Left ventricle myocardium inferior (tissue), 1 donor: ENCODE data around the gene CDT1. TPM values are rescaled to one million over a fixed set of nuclear protein-coding genes. Genes with fewer than 3 reads are reported as not detected.

ENCODE experiments used
- DNase-seq: peaks from one replicate; pipeline ENCODE4 v3.0.0-alpha.2; 2020
- H3K27ac ChIP-seq: fragments of 200-600 bp; replicated peaks from 2 replicates; pipeline ENCODE4 v1.8.0; 2021
- H3K27me3 ChIP-seq: fragments of 200-600 bp; 2 replicates; pipeline ENCODE4 v1.8.0; 2021; ENCODE audit warnings: low read depth
- H3K36me3 ChIP-seq: fragments of 200-600 bp; 2 replicates; pipeline ENCODE4 v1.8.0; 2021
- H3K4me1 ChIP-seq: fragments of 200-600 bp; 2 replicates; pipeline ENCODE4 v1.8.0; 2021
- H3K4me3 ChIP-seq: fragments of 200-600 bp; 2 replicates; pipeline ENCODE4 v1.8.0; 2021; ENCODE audit warnings: mild to moderate bottlenecking, moderate library complexity
- H3K9me3 ChIP-seq: fragments of 200-600 bp; replicated peaks from 2 replicates; pipeline ENCODE4 v1.8.0; 2021
- intact Hi-C: fragments of 100-400 bp; cut with micrococcal nuclease; formaldehyde crosslinking; loops from one replicate; pipeline ENCODE4 v1.11.0; 2022
- total RNA-seq: library from RNA; stranded (reverse); fragmentation: NEBNext Ultra II Directional; extraction: Animal tissue kit (Norgen Biotek cat#: 25700); gene quantifications from one replicate; pipeline ENCODE4 v1.2.1, GENCODE V29; 2021
- TF ChIP-seq, protein P1 (sequence below): fragments of 200-600 bp; IDR thresholded peaks from 2 replicates; pipeline ENCODE4 v1.8.0; 2021; ENCODE audit warnings: antibody characterized with exemption, mild to moderate bottlenecking, borderline replicate concordance
- donor health status: DM: no; HTN: yes; CAD: no; lungs with severe emphysema.

The CDT1 gene
- total RNA-seq, 1 donor from 2014 or later: 0.63 TPM

DNA sequence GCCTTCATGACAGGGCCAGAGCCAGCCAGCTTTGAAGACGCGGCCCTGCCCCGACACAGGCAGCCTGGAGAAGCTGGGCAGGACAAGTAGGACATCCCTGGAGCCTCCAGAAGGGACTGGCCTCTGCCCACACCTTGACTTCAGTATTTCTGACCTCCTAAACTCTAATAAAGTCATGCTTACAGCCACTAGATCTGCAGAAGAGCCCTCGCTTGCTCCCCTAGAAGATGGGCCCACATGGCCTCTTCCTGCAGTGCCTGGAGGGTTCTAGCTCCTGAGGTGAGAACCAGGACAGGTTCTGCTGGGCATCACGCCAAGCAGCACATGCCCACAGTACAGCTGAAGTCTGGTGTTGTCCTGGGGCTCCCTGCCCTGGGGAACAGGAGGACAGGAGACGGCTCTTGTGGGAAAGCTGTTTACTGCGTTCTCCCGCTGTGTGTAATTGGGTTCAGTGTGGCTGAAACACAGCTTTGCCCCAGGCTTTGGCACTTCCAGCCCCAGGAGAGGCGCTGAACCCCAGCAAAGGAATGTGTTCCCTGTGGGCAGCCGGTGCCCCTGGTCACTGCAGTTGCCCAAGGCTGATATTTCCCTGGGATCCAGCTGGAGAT lies 5.6 kb downstream of the CDT1 start:
- Histone ChIP-seq H3K36me3 (peaks cover 11% of the 10 kb centered on the region), H3K9me3 (no peaks in the 10 kb centered on the region), H3K27ac (no peak overlapping the region), H3K4me1 (peaks cover 50% of the 10 kb centered on the region), H3K4me3 (no peak overlapping the region), H3K27me3 (no peaks in the 10 kb centered on the region)
- DNase-seq: no peak
- intact Hi-C loops: no loop called here
- TF ChIP-seq, protein P1, sequence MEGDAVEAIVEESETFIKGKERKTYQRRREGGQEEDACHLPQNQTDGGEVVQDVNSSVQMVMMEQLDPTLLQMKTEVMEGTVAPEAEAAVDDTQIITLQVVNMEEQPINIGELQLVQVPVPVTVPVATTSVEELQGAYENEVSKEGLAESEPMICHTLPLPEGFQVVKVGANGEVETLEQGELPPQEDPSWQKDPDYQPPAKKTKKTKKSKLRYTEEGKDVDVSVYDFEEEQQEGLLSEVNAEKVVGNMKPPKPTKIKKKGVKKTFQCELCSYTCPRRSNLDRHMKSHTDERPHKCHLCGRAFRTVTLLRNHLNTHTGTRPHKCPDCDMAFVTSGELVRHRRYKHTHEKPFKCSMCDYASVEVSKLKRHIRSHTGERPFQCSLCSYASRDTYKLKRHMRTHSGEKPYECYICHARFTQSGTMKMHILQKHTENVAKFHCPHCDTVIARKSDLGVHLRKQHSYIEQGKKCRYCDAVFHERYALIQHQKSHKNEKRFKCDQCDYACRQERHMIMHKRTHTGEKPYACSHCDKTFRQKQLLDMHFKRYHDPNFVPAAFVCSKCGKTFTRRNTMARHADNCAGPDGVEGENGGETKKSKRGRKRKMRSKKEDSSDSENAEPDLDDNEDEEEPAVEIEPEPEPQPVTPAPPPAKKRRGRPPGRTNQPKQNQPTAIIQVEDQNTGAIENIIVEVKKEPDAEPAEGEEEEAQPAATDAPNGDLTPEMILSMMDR: no peak

DNA sequence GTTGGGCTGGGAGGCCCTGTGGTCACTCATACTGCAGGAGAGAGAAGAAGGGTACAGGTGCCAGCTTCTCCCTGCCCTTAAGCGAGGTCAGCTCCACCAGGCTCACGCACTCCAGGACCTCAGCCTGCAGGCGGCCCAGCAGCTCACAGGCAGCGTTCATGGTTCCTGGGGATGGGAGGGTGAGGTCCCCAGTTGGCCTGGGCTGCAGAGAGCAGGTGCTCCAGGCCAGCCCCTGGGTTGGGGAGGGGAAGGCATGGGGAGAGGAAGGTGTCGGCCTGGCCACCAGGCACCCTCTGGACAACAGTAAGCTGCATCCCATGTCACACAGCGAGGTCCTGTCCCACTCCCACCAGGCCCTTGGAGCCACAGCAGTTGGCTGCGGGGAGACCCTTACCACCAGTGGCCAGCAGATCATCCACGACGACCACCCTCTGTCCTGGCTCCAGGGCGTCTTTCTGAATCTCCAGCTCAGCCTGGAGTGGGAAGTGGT lies 6.1 kb downstream of the CDT1 start:
- Histone ChIP-seq H3K4me3 (no peak overlapping the region), H3K4me1 (peaks cover 45% of the 10 kb centered on the region), H3K27me3 (no peaks in the 10 kb centered on the region), H3K27ac (no peak overlapping the region), H3K36me3 (peaks cover 11% of the 10 kb centered on the region), H3K9me3 (no peaks in the 10 kb centered on the region)
- TF ChIP-seq, protein P1: no peak
- DNase-seq: no peak
- intact Hi-C loops: no loop called here

DNA sequence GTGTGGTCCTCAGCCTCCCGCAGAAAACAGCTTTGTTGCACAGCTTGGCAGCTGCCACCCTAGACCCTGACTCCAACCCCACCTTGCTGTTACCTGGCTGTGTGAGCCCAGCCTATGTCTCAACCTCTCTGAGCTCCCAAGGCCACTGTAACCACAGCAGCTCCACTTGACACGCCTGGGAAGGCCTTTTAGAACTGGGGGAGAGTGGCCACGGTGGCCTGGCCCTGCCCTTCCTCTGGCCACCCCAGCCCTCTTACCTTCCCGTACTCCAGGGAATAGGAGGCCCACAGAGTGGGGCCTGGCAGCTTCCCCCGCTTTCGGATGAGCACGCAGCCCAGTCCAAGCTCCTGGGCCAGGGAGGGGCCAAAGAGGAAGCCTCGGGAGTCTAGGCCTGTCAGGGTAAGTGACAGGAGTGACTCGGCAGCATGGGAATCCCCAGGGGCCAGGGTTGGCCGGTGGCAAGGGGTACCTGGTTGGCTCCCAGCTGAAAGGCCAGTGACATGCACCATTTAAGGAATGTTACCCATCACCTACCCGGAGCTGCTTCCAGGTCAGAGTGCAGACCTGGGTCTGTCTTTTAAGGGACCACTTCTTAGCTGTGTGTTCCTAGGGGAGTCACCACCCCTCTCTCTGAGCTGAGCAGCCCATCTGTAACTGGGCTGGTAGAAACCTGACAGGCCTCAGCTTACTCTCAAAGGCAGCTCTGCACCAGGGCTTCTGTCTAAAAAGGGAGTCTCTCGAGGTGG lies 6.8 kb downstream of the CDT1 start:
- Histone ChIP-seq H3K27ac (peak overlapping the region; percentile 97), H3K27me3 (no peaks in the 10 kb centered on the region), H3K36me3 (peaks cover 11% of the 10 kb centered on the region), H3K9me3 (no peaks in the 10 kb centered on the region), H3K4me3 (peak overlapping the region; percentile 90), H3K4me1 (peaks cover 43% of the 10 kb centered on the region)
- TF ChIP-seq, protein P1: no peak
- intact Hi-C loops: no loop called here
- DNase-seq: no peak

DNA sequence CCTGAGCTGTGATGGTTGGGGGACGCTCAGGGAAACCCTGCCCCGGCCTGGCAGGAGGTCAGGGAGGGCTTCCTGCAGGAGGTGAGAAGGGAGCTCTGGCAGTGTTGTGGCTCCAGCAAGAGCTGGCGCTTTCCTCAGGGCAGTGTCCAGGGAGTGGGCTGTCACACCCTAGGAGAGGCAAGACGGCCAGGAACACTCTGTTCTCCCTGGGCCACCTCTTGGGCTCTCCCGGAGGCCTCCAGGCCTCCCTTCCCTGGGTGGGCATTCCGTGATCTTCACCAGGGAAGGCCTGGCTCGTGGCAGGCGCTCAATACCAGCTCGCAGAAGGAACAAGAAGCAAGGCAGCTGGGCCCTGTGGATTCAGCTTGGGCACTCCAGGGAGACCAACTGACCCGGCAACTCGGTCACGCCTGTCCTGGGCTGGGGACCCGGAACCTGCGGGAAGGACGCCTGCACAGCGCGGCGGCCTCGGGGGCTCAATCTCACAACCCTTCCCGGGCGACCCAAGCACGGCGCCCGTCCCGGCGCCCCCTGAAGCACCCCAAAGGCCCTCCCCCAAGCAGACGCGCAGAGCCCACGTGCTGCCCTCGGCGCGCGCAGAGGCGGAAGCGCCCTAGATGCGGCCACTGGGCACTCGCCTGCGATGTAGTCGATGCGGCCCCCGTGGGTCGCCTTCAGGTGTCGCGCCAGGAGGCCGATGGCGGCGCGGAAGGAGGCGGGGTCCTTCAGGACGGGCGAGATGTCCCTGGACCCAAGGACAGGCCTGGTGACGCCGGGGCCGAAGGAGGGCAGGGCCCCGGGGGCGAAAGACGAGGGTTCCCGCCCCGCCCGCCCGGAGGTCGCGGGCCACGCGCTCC lies 7.6 kb downstream of the CDT1 start:
- intact Hi-C loops: no loop called here
- Histone ChIP-seq H3K4me3 (peak overlapping the region; percentile 90), H3K9me3 (no peaks in the 10 kb centered on the region), H3K36me3 (peaks cover 11% of the 10 kb centered on the region), H3K4me1 (peaks cover 43% of the 10 kb centered on the region), H3K27ac (peak overlapping the region; percentile 97), H3K27me3 (no peaks in the 10 kb centered on the region)
- TF ChIP-seq, protein P1: no peak
- DNase-seq: peak; percentile 79

DNA sequence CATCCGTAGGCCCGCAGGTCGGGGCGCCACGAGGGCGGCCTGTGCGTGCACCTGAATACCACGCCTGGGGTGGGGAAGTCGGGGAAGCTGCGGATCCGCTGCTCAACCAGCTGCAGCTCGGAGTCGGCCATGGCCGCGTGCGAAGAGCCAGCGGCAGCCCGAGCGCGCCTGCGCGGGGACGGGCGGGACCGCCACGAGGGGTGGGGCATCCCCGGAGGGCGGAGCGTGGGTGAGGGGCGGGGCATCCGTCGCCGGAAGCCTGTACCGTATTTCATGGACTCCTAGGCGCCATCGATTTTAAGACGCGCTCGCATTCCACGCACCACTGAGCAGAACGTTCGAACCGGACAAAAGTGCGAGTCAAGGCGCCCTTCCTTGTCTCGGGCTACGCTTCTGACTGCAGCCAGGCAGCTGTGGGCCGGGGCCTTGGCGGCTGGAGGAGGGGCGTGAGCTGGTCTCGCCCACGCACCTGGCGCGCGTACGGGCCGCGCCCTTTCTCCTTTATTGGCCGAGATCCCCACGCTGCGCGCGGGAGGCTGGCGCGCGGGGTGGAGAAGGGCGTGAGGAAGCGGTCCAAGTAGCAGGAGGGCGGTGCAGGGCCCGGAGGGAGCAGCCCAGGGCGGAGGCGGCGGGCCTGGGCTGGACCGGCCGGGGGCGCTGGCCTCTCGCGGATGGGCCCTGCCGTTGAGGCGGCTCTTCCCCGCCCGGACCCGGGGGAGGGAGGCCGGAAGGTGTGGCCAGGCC lies 8.4 kb downstream of the CDT1 start, which contains the start of gene APRT:
TSS of gene APRT (minus strand) at position 160 of the 744 bp plus-strand sequence. CDS start at position 131, 29 bp downstream.
- no peaks in the 10 kb centered on the region for H3K9me3 ChIP-seq
- H3K27ac ChIP-seq: peak within 1 kb of the TSS; percentile 97
- peak; percentile 94 for DNase-seq
- TF ChIP-seq, protein P1: peak; percentile 59
- H3K36me3 ChIP-seq: peaks cover 11% of the 10 kb centered on the region
- no peaks in the 10 kb centered on the region for H3K27me3 ChIP-seq
- peak within 1 kb of the TSS; percentile 90 for H3K4me3 ChIP-seq
- H3K4me1 ChIP-seq: peaks cover 43% of the 10 kb centered on the region
- intact Hi-C loops: no loop called here
